ENCODE results near the gene KIAA0232. TPM values are rescaled to one million over a fixed set of nuclear protein-coding genes. Genes with fewer than 3 reads are reported as not detected.

Gene KIAA0232
- total and polyA plus RNA-seq, 9 of the 15 experiments (the other 6 are each of a cell fraction or from before 2014, with no cell fraction given): 3.5 to 17.4 (median 13.0) TPM

DNA sequence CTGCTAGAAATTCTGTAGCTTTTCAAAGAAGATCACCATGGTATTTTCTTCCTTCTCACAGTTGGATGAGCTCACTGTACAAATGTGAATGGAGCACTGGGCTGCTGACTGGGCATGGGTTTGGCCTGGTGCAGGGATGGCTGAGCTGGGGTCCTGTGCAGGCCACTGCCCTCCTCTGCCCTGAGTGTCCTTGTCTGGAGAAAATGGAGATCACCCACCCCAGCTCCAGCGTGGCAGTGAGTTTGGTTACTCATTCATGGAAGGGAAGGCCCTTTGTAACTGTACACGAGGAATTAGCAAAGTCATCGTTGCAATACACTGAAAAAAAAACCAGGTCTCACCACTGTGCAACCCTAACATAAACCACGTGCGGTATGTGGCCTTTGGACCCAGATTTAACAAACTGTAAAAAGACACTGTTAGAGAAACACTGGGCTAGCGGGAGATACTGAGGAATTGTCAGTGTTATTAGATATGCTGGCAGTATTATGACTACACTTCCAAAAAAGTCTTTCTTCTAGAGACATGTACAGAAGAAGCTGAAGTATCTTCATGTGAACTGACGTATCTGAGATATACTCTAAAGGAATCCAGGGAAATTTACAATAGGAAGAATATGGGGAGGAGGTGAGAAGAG is 111.0 kb downstream of the KIAA0232 start (continued):
- TF ChIP-seq HDAC6 (IDR thresholded peaks at IDR 0.05; ENCODE audit: low read depth, low read length) (no peak), ZNF589 (CRISPR knock-in tag; IDR thresholded peaks at IDR 0.05; ENCODE audit: low read depth) (peak; percentile 78; the same call in 1 of the 2 replicates), MAFG (tag; conservative IDR thresholded peaks at IDR 0.05) (peak; percentile 97), NR2C2 (CRISPR knock-in tag; IDR thresholded peaks at IDR 0.05) (no peak), NR2C2 (tag; IDR thresholded peaks at IDR 0.05) (peak; percentile 68), CEBPB (tag; IDR thresholded peaks at IDR 0.05) (peak; percentile 36; the same call in 1 of the 2 replicates), NFE2L1 (tag; IDR thresholded peaks at IDR 0.05; ENCODE audit: borderline replicate concordance, low read depth) (peak; percentile 84), SP2 (IDR thresholded peaks at IDR 0.05; ENCODE audit: extremely low read depth, low read depth, low read length, poor library complexity, severe bottlenecking) (no peak), MAFK (IDR thresholded peaks at IDR 0.05; ENCODE audit: low read length) (peak; percentile 74), EP400 (IDR thresholded peaks at IDR 0.05) (peak; percentile 77), L3MBTL2 (IDR thresholded peaks at IDR 0.05) (peak; percentile 97), ZNF395 (CRISPR knock-in tag; IDR thresholded peaks at IDR 0.05) (peak; percentile 91), MECOM (CRISPR knock-in tag; IDR thresholded peaks at IDR 0.05) (peak; percentile 51), TBL1XR1 (IDR thresholded peaks at IDR 0.05; ENCODE audit: low read length in 2 of 2) (no peak), HMG20A (CRISPR knock-in tag; conservative IDR thresholded peaks at IDR 0.05) (no peak), KHSRP (IDR thresholded peaks at IDR 0.05) (no peak), NFE2 (IDR thresholded peaks at IDR 0.05; ENCODE audit: low read depth) (peak; percentile 92)
- TF ChIP-seq, protein P1, sequence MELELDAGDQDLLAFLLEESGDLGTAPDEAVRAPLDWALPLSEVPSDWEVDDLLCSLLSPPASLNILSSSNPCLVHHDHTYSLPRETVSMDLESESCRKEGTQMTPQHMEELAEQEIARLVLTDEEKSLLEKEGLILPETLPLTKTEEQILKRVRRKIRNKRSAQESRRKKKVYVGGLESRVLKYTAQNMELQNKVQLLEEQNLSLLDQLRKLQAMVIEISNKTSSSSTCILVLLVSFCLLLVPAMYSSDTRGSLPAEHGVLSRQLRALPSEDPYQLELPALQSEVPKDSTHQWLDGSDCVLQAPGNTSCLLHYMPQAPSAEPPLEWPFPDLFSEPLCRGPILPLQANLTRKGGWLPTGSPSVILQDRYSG (tag; conservative IDR thresholded peaks at IDR 0.05; ENCODE audit: low read depth): peak; percentile 76; the same call in 1 of the 2 replicates
- TF ChIP-seq, protein P2, sequence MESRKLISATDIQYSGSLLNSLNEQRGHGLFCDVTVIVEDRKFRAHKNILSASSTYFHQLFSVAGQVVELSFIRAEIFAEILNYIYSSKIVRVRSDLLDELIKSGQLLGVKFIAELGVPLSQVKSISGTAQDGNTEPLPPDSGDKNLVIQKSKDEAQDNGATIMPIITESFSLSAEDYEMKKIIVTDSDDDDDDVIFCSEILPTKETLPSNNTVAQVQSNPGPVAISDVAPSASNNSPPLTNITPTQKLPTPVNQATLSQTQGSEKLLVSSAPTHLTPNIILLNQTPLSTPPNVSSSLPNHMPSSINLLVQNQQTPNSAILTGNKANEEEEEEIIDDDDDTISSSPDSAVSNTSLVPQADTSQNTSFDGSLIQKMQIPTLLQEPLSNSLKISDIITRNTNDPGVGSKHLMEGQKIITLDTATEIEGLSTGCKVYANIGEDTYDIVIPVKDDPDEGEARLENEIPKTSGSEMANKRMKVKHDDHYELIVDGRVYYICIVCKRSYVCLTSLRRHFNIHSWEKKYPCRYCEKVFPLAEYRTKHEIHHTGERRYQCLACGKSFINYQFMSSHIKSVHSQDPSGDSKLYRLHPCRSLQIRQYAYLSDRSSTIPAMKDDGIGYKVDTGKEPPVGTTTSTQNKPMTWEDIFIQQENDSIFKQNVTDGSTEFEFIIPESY (CRISPR knock-in tag; IDR thresholded peaks at IDR 0.05): 0 out of 2 replicates have a peak, but pooled peaks have one; percentile 33
- TF ChIP-seq, protein P3, sequence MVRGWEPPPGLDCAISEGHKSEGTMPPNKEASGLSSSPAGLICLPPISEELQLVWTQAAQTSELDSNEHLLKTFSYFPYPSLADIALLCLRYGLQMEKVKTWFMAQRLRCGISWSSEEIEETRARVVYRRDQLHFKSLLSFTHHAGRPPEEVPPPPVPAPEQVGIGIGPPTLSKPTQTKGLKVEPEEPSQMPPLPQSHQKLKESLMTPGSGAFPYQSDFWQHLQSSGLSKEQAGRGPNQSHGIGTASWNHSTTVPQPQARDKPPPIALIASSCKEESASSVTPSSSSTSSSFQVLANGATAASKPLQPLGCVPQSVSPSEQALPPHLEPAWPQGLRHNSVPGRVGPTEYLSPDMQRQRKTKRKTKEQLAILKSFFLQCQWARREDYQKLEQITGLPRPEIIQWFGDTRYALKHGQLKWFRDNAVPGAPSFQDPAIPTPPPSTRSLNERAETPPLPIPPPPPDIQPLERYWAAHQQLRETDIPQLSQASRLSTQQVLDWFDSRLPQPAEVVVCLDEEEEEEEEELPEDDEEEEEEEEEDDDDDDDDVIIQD (CRISPR knock-in tag; IDR thresholded peaks at IDR 0.05): no peak

Measured in K562 (cell line).